GM21526 (cell line): ENCODE data around the gene IDUA.

Experiments used
- ATAC-seq: cut with Tn5 transposase; IDR thresholded peaks from one replicate; pipeline ENCODE4 v1.9.1; 2021; ENCODE audit warnings: moderate library complexity; ENCODE audit not compliant: unreplicated experiment, low FRiP score

The IDUA gene

GRCh38 chr4:1027915-1028238 lies 41.0 kb downstream of the IDUA start:
- ATAC-seq: no peak

DNA sequence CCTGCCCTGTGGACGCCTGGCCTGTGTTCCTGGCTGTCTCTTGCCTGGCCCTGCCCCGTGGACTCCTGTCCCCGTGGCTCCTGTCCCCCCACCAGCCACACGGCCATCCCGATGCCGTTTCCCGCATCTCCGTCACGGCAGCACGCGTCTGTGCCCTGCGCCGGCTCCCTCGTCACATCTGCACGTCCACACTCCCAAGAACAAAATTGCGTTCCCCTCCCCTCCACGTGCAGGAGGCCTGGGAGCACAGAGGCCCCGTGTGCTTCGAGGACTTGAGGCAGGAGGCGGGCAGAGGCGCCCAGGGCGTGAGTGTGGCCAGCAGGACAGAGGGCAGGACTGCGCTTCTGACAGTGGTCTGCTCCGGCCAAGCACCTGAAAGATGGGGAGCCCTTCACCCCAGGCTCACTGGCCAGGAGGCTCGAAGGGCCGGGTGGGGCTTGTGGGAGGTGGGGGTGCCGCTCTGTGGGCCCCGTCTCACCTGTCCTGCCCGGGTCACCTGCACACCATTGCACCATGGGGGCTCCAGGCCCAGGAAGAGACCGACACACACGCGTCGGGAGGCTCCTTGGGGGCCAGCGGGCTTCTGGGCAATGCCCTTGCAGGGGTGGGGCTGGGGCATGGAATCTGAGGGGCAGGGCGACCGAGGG lies 41.9 kb downstream of the IDUA start:
- ATAC-seq: no peak

DNA sequence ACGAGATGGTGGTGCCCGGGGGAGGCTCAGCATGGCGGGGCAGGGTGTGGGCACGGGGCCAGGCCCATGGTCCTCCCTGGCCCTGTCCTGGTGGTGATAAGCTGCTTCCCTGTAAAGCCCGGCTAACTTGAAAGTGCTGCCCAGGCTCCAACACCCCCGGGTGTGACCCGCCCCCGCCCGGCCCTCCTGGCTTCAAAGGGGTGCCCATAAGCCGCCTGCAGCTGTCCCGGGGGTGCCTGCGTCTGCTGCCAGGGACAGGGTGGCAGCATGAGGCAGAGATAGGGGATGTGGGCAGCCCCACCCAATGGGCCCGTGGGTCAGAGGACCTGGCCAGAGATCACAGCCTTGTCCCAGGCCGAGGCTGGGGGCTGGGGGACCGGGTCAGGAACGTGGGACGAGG lies 42.7 kb downstream of the IDUA start:
- ATAC-seq: no peak

GRCh38 chr4:1030031-1030430 lies 43.2 kb downstream of the IDUA start:
- no peak for ATAC-seq

DNA sequence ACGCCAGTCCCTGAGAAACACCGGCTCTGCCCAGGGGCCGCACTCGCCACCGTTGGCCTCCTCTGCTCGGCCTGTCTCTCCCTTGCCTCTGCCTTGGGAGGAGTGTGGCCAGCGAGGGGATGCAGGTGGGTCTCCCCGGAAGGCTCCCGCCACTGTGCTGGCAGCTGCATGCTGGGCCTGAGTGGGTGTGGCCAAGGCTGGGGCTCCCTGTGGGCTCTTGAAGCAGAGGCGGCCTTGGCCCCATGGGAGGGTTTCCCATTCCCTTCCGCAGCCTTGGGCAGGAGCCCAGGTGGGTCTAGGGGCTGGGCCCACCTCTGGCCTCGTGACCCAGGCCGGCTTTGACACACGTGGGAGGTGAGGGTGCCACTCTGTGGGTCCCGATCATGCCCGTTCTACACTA lies 43.7 kb downstream of the IDUA start:
- ATAC-seq: no peak

- ATAC-seq: no peak
Observed at GRCh38 chr4:1031346-1031745, 44.5 kb downstream of the IDUA start.

DNA sequence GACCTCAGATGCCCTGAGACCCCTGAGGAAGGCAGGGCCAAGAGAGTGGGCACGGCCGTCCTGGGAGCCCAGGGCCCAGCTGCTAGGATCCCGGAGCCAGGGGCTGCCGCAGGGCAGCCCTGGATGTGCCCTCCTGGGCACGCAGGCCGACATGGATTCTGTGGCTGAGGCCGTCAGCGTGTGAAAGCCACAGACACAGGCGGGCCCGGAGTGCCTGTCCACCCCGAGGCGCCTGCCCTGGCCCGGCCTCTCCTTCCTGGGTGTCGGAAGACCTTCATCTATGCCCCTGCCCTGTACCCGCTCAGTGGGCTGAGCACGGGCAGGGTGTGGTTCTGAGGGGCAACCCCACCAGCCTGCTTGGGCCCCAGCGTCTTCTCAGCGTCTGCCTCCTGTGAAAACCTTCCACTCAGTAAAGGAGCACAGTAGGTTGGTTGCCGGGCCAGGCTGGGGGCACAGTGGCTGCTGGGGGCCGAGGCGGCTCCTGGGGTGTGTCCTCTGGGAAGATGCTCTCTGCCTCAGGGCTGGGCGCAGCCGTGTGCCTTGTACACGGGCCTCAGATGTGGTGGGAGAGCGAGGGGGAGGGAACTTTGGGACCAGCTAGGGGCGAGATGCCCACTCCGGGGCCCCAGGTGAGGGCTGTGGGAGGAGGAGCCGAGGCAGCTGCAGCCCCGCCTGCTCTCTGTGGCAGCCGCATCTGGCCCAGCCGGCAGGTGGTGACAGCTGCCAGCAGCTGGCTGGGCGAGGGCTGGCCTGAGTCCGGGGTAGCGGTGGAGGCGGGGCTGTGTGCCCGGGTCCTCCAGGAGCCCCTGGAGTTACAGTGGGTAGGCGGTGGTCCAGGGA lies 45.3 kb downstream of the IDUA start:
- ATAC-seq: no peak

DNA sequence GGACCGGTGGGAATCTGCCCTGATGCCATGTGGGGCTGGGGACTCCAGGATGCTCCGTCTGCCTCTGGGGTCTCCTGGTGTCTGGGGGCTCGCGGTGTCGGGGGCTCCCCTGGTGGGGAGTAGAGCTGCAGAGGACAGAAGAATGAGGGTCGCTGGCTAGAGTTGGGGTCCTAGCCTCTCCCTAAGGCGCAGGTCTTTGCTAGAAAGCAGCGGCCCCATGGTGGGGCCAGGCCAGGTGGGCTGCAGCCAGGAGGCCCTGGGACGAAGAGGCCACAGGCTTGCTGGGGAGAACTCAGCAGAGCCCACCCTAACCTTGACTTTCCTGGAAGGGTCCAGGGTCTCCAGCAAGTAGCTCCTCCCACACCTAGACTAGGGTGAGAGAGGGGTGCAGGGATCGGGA lies 46.0 kb downstream of the IDUA start:
- ATAC-seq: no peak

GRCh38 chr4:1033840-1034551 lies 47.2 kb downstream of the IDUA start:
- ATAC-seq: no peak

- ATAC-seq: no peak
Observed at GRCh38 chr4:1035510-1035909, 48.7 kb downstream of the IDUA start.

- ATAC-seq: no peak
Observed at GRCh38 chr4:1036095-1036494, 49.3 kb downstream of the IDUA start.

GRCh38 chr4:1036976-1037810 lies 50.3 kb downstream of the IDUA start:
- no peak for ATAC-seq

GRCh38 chr4:1038948-1039492 lies 52.2 kb downstream of the IDUA start:
- no peak for ATAC-seq

DNA sequence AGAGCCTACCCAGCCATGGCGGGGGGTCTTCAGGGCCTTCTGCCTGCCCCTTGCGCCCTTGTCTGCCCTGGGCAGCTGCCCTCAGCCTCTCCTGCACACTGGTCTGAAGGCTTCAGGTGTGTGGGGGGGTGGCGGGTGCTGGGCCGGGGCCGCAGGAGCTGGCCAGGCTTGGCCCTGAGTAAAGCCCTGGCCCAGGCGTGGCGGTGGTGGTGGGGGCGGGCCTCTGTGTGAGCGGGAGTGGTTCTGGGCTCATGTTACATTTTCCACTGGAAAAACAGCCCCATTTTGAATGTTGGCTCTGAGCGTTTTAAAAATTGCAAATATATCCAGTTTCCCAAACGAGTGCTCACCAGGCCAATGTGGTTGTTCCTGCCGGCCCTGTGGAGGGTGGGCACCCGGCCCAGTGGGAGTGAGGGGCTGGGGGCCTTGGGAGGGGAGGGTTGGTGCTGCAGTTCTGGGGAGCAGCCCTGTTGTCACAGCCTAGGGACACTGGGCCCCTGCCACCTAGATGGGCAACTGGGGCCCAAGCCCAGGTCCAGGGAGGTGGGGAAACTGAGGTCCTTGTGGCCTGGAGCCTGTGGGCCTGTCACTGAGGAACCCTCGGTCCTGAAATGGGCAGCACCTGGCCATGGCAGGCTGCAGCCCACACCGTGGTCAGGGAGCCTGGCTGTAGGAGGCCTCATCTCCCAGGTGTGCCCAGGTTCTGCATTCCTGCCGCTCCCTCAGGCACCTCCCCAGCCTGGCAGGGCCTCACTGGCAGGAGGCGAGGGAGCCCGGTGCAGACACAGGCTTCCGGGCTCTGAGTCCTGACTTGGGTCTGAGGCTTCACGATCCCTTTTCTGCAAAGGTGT lies 52.9 kb downstream of the IDUA start:
- ATAC-seq: no peak

DNA sequence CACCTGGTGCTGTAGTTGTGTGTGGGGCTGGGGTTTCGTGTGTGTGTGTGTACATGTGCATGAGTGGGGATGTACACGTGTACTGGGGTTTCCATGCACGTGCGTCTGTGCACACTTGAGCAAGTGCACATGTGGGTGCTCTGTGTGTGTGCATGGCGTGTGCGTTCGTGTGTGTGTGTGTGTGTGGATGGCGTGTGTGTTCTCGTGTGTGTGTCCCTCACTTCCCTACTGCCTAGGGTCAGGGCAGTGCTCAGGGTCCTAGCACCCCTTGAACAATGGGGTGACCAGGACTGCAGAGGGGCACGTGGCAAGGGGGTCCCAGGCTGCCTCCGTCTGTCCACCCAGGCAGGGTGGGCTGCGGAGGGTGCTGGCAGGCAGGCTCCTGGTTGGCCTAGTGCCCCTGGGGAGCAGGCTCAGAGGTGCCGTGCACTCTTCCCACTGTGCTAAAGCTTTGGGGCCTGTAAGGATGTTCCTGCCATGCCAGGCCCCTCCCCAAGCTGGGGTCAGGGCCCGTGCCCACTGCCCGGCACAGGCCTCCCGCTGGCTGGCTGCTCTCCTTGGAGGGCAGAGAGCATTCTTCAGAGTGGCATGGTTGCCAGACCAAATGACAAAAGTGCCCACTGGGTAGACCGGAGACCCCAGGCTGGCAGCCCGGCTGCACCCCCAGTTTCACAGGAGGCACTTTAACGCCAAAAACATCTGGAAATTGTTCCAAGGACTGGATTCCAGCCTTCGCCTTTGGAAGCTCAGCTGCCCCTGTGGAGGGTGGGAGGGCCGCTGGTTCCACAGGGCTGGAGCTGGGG lies 53.7 kb downstream of the IDUA start:
- ATAC-seq: no peak

DNA sequence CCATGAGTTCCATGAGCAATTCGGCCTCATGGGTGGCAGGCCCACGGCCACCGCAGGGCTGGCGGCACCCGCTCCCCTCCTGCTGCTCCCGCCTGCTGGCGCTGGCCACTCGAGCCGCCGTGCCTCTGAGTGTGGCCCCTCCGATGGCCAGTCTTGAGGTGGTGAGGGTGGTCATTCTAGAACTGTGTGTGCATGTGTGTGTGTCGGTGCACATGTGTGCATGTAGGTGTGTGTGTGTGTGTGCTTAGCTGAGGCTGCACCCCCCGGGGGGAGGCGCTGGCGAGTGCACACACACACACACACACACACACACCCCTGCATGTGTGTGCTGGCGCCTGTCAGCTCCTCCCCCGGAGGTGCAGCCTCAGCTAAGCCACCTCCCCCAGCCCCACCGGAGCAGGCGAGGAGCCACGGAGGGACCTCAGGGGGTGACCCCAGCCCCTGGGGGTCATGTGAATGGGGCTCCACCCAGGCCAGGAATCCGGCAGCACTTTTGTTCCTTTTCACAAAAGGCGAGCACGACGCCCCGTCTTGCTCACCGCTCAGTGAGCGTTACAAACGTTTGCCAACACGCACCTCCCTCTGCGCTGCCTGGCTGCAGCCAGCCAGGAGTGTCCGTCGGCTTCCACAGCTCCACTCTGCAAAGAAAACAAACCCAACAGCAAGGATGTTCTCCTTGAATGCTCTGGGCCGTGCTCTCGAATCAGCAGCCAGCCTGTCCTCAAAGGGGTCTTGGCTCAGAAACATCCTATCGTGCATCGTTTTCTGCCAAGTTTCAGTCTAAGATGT lies 54.5 kb downstream of the IDUA start:
- no peak for ATAC-seq

DNA sequence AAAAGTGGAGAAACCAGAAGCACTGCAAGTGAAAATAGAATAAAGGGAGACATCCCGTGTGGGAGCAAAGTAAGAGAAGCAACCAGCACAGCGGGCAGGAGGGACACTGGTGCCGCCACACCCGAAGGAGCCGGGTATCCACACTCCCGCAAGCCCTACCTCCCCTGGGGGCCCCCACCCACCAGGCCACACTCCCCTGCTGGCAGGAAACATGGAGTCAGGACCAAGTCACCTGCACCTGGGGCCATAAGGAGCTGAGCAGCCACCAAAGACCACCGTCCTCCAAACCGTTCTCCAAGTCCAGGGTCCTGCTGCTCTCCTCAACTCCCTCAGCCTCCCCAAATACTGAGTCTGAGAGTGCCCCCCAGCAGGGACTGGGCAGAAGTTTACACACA lies 55.1 kb downstream of the IDUA start:
- ATAC-seq: no peak
